ENCODE results near the gene CYP19A1. TPM values are rescaled to one million over a fixed set of nuclear protein-coding genes. Genes with fewer than 3 reads are reported as not detected.

CYP19A1 gene
- total and polyA plus RNA-seq, 3 experiments from 2014 or later = not detected

DNA sequence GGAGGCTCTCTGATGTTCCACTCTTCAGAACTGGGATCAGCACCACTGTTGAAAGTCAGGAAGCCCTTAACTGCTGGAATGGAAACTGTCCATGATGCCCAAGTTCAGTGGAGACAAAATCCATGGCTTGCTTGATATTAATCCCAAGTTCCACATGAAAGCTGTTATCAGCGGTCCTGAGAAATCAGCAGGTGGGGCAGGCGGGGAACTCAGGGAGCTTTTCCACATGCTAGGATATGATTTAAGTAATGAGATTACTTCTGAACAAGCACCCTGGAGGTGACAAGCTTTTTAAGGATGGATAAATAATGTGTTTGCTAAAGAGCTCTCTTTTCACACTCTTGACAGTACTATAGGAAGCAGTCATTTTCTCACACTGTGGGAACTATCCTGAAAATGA lies 82.9 kb downstream of the CYP19A1 start:
- H3K4me3 Mint-ChIP-seq = no peak overlapping the region
- H3K27me3 Mint-ChIP-seq = peaks cover 4 to 9% of the 10 kb centered on the region in 2 donors
- no peaks in the 10 kb centered on the region for H3K9me3 ChIP-seq (ENCODE audit: low read length)
- CTCF ChIA-PET = no interaction called here
- no peaks in the 10 kb centered on the region for H3K4me1 ChIP-seq (ENCODE audit: insufficient read depth, low read length)
- no peaks in the 10 kb centered on the region for H3K27me3 ChIP-seq (ENCODE audit: insufficient read depth, low read length, poor library complexity, severe bottlenecking)
- H3K36me3 ChIP-seq (ENCODE audit: insufficient read depth, low read length) = no peaks in the 10 kb centered on the region
- H3K36me3 Mint-ChIP-seq = no peaks in the 10 kb centered on the region
- H3K4me1 Mint-ChIP-seq = no peaks in the 10 kb centered on the region
- no peak overlapping the region for H3K27ac ChIP-seq (ENCODE audit: low read depth, low read length)
- POLR2A ChIA-PET = no interaction called here
- H3K4me3 ChIP-seq (ENCODE audit: low read length) = no peak overlapping the region
- H3K27ac Mint-ChIP-seq = no peak overlapping the region
- no peak for DNase-seq
- H3K9me3 Mint-ChIP-seq = peaks cover 0 to 5% (median 0%) of the 10 kb centered on the region in 5 donors

DNA sequence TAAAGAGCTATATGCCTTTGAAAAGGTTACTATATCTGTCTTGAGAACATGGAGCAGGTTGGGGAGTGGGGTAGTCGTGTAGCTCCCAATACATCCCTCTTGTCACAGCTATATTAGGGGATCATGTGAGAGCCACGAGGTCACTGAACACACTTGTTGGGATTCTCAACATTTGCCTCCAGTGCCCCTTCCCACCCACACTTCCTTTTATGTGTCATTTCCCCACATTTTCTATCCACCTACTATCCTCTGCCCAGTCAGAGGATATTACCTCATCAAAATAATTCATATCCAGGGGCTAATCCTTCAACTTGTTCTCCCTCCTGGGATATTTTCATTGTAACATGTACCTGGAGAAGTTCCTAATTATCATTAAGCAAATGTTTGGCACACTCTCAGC lies 85.0 kb downstream of the CYP19A1 start:
- Histone ChIP-seq H3K27me3 (ENCODE audit: insufficient read depth, low read length, poor library complexity, severe bottlenecking) (no peaks in the 10 kb centered on the region), H3K9me3 (ENCODE audit: low read length) (no peaks in the 10 kb centered on the region), H3K27ac (ENCODE audit: low read depth, low read length) (no peak overlapping the region), H3K36me3 (ENCODE audit: insufficient read depth, low read length) (no peaks in the 10 kb centered on the region), H3K4me3 (ENCODE audit: low read length) (no peak overlapping the region), H3K4me1 (ENCODE audit: insufficient read depth, low read length) (no peaks in the 10 kb centered on the region)
- ChIA-PET POLR2A (no interaction called here), CTCF (no interaction called here)
- Mint-ChIP-seq H3K36me3 (no peaks in the 10 kb centered on the region), H3K27ac (no peak overlapping the region), H3K9me3 (no peaks in the 10 kb centered on the region), H3K27me3 (peaks cover 5 to 10% of the 10 kb centered on the region in 2 donors), H3K4me3 (no peak overlapping the region), H3K4me1 (no peaks in the 10 kb centered on the region)
- DNase-seq = no peak

DNA sequence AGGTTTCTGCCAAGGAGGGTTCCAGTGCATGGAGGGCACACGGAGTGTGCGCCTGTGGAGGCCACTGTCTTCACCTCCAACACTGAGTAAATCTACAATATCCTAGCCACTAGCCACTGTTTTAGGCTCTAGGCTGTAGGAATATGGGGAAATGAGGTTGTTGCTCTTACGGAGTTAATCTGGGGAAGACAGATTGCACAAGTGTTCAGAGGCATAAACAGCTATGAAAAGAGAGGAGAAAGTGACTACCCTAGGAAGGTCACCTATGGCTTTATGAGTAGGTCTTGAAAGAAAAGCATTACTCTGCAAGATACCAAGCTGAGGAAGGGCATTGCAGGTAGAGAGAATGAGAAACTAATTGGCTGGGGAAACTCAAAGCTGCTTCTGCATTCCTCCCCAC lies 85.7 kb downstream of the CYP19A1 start:
- Histone ChIP-seq H3K36me3 (ENCODE audit: insufficient read depth, low read length) (no peaks in the 10 kb centered on the region), H3K4me3 (ENCODE audit: low read length) (no peak overlapping the region), H3K9me3 (ENCODE audit: low read length) (no peaks in the 10 kb centered on the region), H3K27ac (ENCODE audit: low read depth, low read length) (no peak overlapping the region), H3K27me3 (ENCODE audit: insufficient read depth, low read length, poor library complexity, severe bottlenecking) (no peaks in the 10 kb centered on the region), H3K4me1 (ENCODE audit: insufficient read depth, low read length) (no peaks in the 10 kb centered on the region)
- Mint-ChIP-seq H3K4me3 (no peak overlapping the region), H3K27ac (no peak overlapping the region), H3K36me3 (no peaks in the 10 kb centered on the region), H3K4me1 (no peaks in the 10 kb centered on the region), H3K9me3 (no peaks in the 10 kb centered on the region), H3K27me3 (peaks cover 7 to 10% of the 10 kb centered on the region in 2 donors)
- ChIA-PET CTCF (no interaction called here), POLR2A (no interaction called here)
- DNase-seq = no peak

DNA sequence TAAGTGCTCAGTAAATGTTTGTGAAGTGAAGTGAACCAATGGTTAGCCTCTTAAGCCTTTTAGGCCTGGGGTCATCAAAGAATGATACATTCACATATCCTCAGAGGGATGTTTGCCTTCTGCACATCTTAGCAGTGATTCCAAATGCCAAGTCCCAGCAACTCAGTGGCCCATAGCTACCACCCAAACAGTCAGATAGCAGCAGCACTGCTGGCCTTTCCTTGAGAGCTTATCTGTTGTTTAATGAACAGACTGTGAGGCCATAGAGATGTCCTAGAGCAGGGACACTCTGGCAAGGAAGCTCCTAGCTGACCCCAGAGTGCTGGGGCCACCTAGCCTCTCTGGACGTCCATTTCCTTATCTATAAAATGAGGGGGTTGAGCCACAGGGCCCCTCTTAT lies 86.8 kb downstream of the CYP19A1 start:
- H3K27me3 Mint-ChIP-seq = peaks cover 7 to 10% of the 10 kb centered on the region in 2 donors
- ChIA-PET CTCF (interaction anchor here (0.6 kb wide), 1 partner anchor 16 kb away, joined by 3 read pairs; no protein-coding TSS in a partner anchor), POLR2A (no interaction called here)
- no peak for DNase-seq
- no peaks in the 10 kb centered on the region for H3K36me3 Mint-ChIP-seq
- H3K4me1 Mint-ChIP-seq = no peaks in the 10 kb centered on the region
- Histone ChIP-seq H3K36me3 (ENCODE audit: insufficient read depth, low read length) (no peaks in the 10 kb centered on the region), H3K9me3 (ENCODE audit: low read length) (no peaks in the 10 kb centered on the region), H3K4me3 (ENCODE audit: low read length) (no peak overlapping the region), H3K27ac (ENCODE audit: low read depth, low read length) (no peak overlapping the region), H3K27me3 (ENCODE audit: insufficient read depth, low read length, poor library complexity, severe bottlenecking) (no peaks in the 10 kb centered on the region), H3K4me1 (ENCODE audit: insufficient read depth, low read length) (no peaks in the 10 kb centered on the region)
- H3K27ac Mint-ChIP-seq = no peak overlapping the region
- H3K4me3 Mint-ChIP-seq = no peak overlapping the region
- H3K9me3 Mint-ChIP-seq = no peaks in the 10 kb centered on the region

DNA sequence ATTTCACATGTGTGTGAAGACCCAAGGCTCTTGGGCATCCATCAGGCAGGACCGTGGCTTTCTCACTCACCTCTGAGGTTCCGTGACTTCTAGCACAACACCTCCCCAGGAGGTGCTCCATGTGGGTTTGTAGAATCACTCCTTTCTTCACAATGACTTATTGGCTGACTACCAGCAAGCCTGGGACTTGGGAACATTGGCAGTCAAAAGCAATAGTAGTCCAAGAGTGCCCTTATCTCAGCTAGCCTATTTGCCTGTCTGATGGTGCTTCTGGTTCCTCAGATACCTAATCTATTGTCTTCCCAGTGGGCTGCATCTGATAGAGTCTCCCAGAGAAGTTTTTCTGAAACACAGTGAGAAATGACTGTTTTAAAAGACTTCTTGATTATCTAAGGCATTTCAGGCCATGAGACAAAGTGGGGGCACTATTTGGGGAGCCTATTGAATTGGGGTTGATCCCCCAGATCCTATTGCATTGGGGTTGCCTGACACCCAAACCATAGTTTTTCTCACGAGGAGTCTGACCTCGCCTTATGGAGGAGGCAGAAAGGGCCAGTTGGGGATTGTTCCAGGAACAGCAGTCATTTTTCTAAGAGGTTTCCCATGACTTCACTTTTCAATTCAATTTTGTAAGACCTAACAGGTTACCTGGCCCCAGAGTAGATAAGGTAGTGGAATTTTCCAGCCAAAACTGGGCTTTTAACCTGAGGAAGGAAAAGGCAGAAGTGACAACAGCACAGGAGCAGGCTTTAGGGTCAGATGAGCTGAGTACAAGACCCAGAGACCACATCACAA lies 88.0 kb downstream of the CYP19A1 start:
- H3K4me1 ChIP-seq (ENCODE audit: insufficient read depth, low read length) = no peaks in the 10 kb centered on the region
- H3K27me3 ChIP-seq (ENCODE audit: insufficient read depth, low read length, poor library complexity, severe bottlenecking) = no peaks in the 10 kb centered on the region
- Mint-ChIP-seq H3K27ac (no peak overlapping the region), H3K9me3 (no peaks in the 10 kb centered on the region), H3K4me1 (no peaks in the 10 kb centered on the region), H3K4me3 (no peak overlapping the region), H3K36me3 (no peaks in the 10 kb centered on the region), H3K27me3 (peaks cover 7 to 10% of the 10 kb centered on the region in 2 donors)
- CTCF ChIA-PET = no interaction called here
- no peaks in the 10 kb centered on the region for H3K9me3 ChIP-seq (ENCODE audit: low read length)
- no peak overlapping the region for H3K27ac ChIP-seq (ENCODE audit: low read depth, low read length)
- H3K36me3 ChIP-seq (ENCODE audit: insufficient read depth, low read length) = no peaks in the 10 kb centered on the region
- POLR2A ChIA-PET = no interaction called here
- no peak for DNase-seq
- no peak overlapping the region for H3K4me3 ChIP-seq (ENCODE audit: low read length)

DNA sequence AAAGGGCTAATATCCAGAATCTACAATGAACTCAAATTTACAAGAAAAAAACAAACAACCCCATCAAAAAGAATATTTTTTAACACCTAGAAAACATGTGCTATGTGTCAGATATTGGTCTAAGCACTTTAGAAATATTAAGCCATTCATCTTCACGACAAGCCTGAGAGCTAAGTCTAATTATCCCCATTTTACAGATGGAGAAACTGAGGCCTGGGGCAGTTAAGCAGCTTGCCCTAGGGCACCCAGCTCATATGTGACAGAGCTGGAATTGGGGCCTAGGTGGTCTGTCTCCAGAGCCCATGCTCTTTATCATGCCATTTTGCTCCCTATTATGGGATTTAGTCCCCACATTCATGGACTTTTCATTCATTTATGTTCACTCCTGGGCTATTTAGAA lies 92.8 kb downstream of the CYP19A1 start:
- DNase-seq = no peak
- H3K9me3 Mint-ChIP-seq = no peaks in the 10 kb centered on the region
- Histone ChIP-seq H3K27me3 (ENCODE audit: insufficient read depth, low read length, poor library complexity, severe bottlenecking) (no peaks in the 10 kb centered on the region), H3K27ac (ENCODE audit: low read depth, low read length) (no peak overlapping the region), H3K9me3 (ENCODE audit: low read length) (no peaks in the 10 kb centered on the region), H3K4me3 (ENCODE audit: low read length) (no peak overlapping the region), H3K4me1 (ENCODE audit: insufficient read depth, low read length) (no peaks in the 10 kb centered on the region), H3K36me3 (ENCODE audit: insufficient read depth, low read length) (no peaks in the 10 kb centered on the region)
- ChIA-PET POLR2A (no interaction called here), CTCF (no interaction called here)
- no peak overlapping the region for H3K27ac Mint-ChIP-seq
- H3K4me1 Mint-ChIP-seq = no peaks in the 10 kb centered on the region
- no peaks in the 10 kb centered on the region for H3K36me3 Mint-ChIP-seq
- H3K27me3 Mint-ChIP-seq = peaks cover 4 to 7% of the 10 kb centered on the region in 2 donors
- no peak overlapping the region for H3K4me3 Mint-ChIP-seq

DNA sequence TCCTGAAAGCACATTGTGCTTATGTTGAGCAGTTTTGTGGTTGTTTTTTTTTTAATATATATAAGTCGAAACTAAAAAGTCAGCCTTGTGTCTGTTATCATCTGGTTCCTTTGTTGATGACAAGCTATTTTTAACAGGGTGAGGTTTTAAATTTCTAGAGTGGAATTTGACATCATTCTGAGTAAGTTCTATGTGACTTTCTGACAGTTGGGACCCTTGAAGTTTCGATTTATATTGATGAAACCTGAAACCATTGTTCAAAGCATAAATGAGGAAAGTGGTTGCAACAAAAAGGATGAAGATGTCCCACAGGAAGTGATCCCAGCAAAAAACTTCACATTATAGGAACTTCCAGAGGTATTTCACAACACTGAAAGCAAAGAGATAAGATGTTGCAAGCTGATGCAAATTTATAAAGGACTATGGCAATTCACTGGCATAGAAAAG lies 94.0 kb downstream of the CYP19A1 start:
- Histone ChIP-seq H3K9me3 (ENCODE audit: low read length) (no peaks in the 10 kb centered on the region), H3K36me3 (ENCODE audit: insufficient read depth, low read length) (no peaks in the 10 kb centered on the region), H3K27me3 (ENCODE audit: insufficient read depth, low read length, poor library complexity, severe bottlenecking) (no peaks in the 10 kb centered on the region), H3K4me1 (ENCODE audit: insufficient read depth, low read length) (no peaks in the 10 kb centered on the region), H3K27ac (ENCODE audit: low read depth, low read length) (no peak overlapping the region), H3K4me3 (ENCODE audit: low read length) (no peak overlapping the region)
- H3K36me3 Mint-ChIP-seq = no peaks in the 10 kb centered on the region
- H3K27me3 Mint-ChIP-seq = peaks cover 3 to 5% of the 10 kb centered on the region in 2 donors
- POLR2A ChIA-PET = no interaction called here
- H3K4me1 Mint-ChIP-seq = no peaks in the 10 kb centered on the region
- CTCF ChIA-PET = no interaction called here
- no peak overlapping the region for H3K4me3 Mint-ChIP-seq
- no peaks in the 10 kb centered on the region for H3K9me3 Mint-ChIP-seq
- H3K27ac Mint-ChIP-seq = no peak overlapping the region
- DNase-seq = no peak

DNA sequence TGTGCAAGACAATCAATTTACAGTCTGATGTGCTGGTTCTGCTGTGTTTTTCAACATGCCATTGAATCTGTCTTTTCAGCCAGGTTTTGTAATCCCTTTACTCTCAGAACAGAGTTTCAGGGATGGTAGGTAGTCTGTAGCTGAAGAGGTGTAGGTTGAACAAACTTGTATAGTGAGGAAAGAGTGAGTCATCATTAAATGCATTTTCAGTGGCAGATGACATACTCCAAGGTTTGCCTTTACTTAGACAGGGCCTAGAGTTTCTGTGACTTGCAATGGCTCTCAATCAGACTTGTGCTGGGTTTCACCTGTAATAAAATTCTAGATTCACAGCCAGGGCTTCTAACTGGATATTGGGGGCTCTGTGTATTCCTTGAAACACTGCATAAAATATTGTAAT lies 94.6 kb downstream of the CYP19A1 start:
- Histone ChIP-seq H3K36me3 (ENCODE audit: insufficient read depth, low read length) (no peaks in the 10 kb centered on the region), H3K4me1 (ENCODE audit: insufficient read depth, low read length) (no peaks in the 10 kb centered on the region), H3K27me3 (ENCODE audit: insufficient read depth, low read length, poor library complexity, severe bottlenecking) (no peaks in the 10 kb centered on the region), H3K9me3 (ENCODE audit: low read length) (no peaks in the 10 kb centered on the region), H3K4me3 (ENCODE audit: low read length) (no peak overlapping the region), H3K27ac (ENCODE audit: low read depth, low read length) (no peak overlapping the region)
- H3K27ac Mint-ChIP-seq = no peak overlapping the region
- ChIA-PET CTCF (no interaction called here), POLR2A (no interaction called here)
- no peak overlapping the region for H3K4me3 Mint-ChIP-seq
- peaks cover 4 to 5% of the 10 kb centered on the region in 2 donors for H3K27me3 Mint-ChIP-seq
- no peak for DNase-seq
- no peaks in the 10 kb centered on the region for H3K36me3 Mint-ChIP-seq
- H3K4me1 Mint-ChIP-seq = no peaks in the 10 kb centered on the region
- H3K9me3 Mint-ChIP-seq = no peaks in the 10 kb centered on the region

Data from CD8-positive, alpha-beta memory T cell (primary cell).